ENCODE measurements around the gene ZNF618. TPM values are rescaled to one million over a fixed set of nuclear protein-coding genes. Genes with fewer than 3 reads are reported as not detected.

Gene ZNF618
- total and polyA plus RNA-seq, 8 donors: 5.1 to 14.0 (median 8.1) TPM

DNA sequence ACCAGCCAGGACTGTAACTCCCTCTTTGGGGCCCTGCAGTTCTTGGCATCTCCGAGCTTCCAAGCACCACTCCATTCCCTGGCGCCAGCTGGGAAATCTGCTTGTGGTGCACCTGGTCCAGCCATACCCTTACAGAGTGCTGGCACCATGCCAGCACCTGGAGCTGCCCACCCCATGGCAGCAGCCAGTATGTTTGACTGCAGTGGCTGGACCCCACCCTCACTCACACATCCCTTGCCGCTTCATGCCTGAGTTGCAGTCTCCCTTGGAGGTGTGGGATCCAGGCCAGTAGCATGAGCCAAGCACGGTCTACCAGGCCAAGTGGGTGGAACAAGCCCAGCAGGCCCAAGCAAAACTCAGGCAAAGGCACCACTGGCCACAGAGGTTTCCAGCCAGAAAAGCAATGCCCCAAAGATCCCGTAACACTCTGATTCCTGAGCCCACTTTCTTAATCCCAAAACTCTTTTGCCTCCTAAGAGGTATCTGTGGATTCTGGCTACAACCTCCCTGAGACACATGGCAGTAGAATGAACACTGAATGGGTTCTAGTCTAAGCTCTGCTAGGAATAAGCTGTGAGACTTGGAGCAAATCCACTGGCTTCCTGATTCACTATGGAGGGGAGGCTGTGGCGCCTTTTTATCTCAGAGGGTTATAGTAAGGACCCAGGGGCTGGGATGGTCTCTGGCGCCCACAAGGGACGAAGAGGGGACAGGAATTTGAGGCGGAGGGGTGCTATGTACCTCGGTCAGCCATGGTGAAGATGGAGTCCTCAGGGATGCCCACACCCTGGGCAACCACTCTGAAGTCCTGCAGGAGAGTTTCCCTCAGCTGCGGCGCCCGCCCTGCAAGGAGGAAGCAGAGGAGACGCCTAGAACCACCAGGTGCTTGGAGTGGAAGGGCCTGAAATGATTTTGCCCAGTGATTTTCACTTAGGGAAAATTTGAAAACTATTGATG, 196.4 kb downstream of the ZNF618 start:
- intact Hi-C loops (cut with DNase I): no loop called here
- ATAC-seq: peak; percentile 85 to 96 (median 90)
- H3K4me3 ChIP-seq: no peak overlapping the region
- DNase-seq: peak in 5 of 6 donors; percentile 71 to 88 (median 79)
- H3K27me3 ChIP-seq: no peaks in the 10 kb centered on the region
- H3K4me1 ChIP-seq: peaks cover 7 to 10% (median 8%) of the 10 kb centered on the region in 3 donors
- WGBS, 2 donors: 63 to 67% methylated on average over 14 of the region's 14 CpGs
- no peaks in the 10 kb centered on the region for H3K36me3 ChIP-seq
- no peaks in the 10 kb centered on the region for H3K9me3 ChIP-seq
- H3K27ac ChIP-seq: peak overlapping the region in 2 of 4 donors; percentile 8 to 19
- FAIRE-seq: no peak
- TF ChIP-seq, protein P1, sequence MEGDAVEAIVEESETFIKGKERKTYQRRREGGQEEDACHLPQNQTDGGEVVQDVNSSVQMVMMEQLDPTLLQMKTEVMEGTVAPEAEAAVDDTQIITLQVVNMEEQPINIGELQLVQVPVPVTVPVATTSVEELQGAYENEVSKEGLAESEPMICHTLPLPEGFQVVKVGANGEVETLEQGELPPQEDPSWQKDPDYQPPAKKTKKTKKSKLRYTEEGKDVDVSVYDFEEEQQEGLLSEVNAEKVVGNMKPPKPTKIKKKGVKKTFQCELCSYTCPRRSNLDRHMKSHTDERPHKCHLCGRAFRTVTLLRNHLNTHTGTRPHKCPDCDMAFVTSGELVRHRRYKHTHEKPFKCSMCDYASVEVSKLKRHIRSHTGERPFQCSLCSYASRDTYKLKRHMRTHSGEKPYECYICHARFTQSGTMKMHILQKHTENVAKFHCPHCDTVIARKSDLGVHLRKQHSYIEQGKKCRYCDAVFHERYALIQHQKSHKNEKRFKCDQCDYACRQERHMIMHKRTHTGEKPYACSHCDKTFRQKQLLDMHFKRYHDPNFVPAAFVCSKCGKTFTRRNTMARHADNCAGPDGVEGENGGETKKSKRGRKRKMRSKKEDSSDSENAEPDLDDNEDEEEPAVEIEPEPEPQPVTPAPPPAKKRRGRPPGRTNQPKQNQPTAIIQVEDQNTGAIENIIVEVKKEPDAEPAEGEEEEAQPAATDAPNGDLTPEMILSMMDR (IDR thresholded peaks at IDR 0.05): no peak

DNA sequence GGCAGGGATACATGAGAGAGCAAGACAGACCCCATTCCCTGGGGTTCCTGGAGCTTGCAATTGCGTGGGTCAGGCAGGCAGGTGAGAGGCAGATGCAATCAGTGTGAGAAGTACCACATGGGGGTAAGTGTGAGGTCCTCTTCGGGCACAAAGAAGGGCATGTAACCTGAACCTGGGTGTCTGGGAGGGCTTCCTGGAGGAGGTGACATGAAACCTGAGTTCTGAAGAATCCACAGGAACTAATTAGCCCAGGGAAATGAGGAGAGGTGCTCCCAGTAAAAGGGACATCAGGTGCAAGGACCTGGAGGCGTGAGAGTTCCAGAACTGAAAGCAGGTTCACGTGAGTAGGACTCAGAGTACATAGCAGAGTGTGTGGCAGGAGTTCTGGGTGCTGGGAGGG, 199.5 kb downstream of the ZNF618 start:
- ATAC-seq (no peak), FAIRE-seq (no peak), DNase-seq (no peak)
- Histone ChIP-seq H3K4me1 (peaks cover 33 to 38% (median 37%) of the 10 kb centered on the region in 3 donors), H3K4me3 (no peak overlapping the region), H3K36me3 (no peaks in the 10 kb centered on the region), H3K9me3 (no peaks in the 10 kb centered on the region), H3K27ac (no peak overlapping the region), H3K27me3 (no peaks in the 10 kb centered on the region)
- intact Hi-C loops (cut with DNase I): no loop called here
- 76 to 77% methylated on average over 4 of the region's 4 CpGs for WGBS, 2 donors
- TF ChIP-seq, protein P1 (IDR thresholded peaks at IDR 0.05): no peak

DNA sequence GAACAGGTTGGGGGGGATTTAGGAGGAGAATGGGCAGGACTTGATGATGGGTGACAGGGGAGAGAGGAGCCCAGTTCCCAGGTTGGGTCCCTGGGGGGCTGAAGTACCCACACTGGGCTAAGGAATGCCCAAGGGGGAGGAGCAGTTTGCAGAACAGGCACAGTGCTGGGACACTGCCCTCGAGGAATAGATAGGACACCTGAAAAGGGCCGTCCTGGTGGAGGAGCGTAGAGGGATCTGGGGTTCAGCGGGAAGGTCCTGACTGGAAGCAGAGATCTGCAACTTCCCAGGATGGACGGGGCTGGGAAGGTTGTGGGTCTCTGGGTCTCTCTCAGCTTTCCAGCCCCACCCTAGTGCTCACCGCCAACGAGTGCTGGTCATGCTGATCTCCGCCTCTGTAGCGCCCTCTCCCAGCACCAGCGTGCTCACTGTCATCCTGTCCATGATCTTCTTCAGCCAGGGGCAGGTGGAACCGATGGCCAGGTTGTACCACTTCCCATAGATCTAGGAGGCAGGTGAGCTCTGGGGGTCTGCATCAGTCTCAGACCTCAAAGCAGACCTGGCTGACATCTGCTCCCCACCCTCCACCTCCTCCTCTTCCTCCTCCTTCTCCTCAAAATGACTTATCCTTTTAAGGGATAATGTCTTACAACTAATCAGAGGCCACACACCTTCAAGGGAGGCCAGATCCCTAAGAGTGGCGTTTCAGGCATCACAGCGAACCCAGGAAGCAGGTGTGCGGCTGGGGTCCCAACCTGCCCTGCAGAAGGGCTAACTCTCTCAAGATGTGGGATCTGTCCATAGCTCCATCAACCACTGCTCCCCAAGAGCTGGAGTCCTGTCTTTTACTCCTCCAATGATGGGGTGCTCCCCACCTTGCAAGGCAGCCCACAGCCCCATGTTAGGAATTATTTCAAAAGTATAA, 200.4 kb downstream of the ZNF618 start:
- FAIRE-seq (no peak), DNase-seq (no peak)
- WGBS, 2 donors: 82 to 89% methylated on average over 13 to 14 of the region's 14 CpGs

DNA sequence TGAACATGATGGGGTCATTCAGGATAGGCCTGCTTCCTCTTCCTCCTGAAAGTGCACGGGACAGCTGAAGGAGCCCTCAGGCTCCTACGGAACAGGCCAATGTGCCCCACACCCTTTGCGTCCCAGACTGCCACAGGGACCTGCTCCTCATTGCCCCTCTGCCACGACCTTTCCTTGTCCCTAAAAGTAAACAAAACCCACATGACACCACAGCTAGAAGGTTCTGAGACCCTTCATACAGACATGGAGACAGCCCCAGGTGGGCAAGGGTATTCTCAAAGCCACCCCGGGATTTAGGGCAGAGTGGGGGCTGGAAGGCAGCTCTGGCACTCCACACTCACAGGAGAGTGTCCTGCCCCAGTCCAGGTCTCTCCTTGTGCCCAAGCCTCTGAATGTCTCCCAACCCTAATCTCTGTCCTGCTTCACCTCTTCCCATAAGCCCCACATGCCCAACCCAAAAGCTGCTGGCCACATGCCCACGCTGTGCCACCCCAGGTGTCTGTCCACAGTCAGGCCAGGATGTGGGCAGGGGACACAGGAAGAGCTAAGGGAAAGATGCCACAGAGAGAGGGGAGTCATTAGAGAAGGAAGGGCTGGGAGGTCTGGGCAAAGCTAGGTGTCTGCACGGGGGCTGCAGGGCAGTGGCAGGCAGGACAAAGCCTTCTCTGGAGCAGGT, 201.2 kb downstream of the ZNF618 start:
- 62 to 66% methylated on average over 7 of the region's 7 CpGs for WGBS, 2 donors
- Histone ChIP-seq H3K36me3 (no peaks in the 10 kb centered on the region), H3K4me1 (peaks cover 43 to 53% (median 50%) of the 10 kb centered on the region in 3 donors), H3K27ac (peak overlapping the region in 3 of 4 donors; percentile 8 to 67 (median 61)), H3K4me3 (peak overlapping the region in 2 of 4 donors; percentile 17 to 24), H3K27me3 (no peaks in the 10 kb centered on the region), H3K9me3 (no peaks in the 10 kb centered on the region)
- ATAC-seq: no peak
- DNase-seq: peak in 1 of 6 donors; percentile 56
- intact Hi-C loops (cut with DNase I): no loop called here
- TF ChIP-seq, protein P1 (IDR thresholded peaks at IDR 0.05): no peak
- FAIRE-seq: no peak

More for the DNA sequence above, 200.4 kb downstream of the ZNF618 start:
- intact Hi-C loops (cut with DNase I): no loop called here
- Histone ChIP-seq H3K27me3 (no peaks in the 10 kb centered on the region), H3K4me3 (no peak overlapping the region), H3K27ac (no peak overlapping the region), H3K36me3 (no peaks in the 10 kb centered on the region), H3K9me3 (no peaks in the 10 kb centered on the region), H3K4me1 (peaks cover 40 to 45% (median 42%) of the 10 kb centered on the region in 3 donors)
- TF ChIP-seq, protein P1 (IDR thresholded peaks at IDR 0.05): no peak
- no peak for ATAC-seq
